MCF 10A (cell line): Measurements from ENCODE around the gene PPM1E. TPM values are rescaled to one million over a fixed set of nuclear protein-coding genes. Genes with fewer than 3 reads are reported as not detected.
"Not testable (repeated sequence)": the region's sequence is repeated elsewhere in the genome, so short reads cannot be mapped to it uniquely, and the experiment has no call there.

Source experiments
- BruUV-seq: library from RNA; stranded (reverse); fragments of 400-500 nt; replicated peaks from 2 replicates; lab custom pipeline; 2021; lab: Mats Ljungman, UMichigan
- CTCF ChIA-PET: fragments of 300-600 bp; sonication (Branson Sonifier 250); formaldehyde crosslinking; extraction: SDS; loops from one replicate; lab custom pipeline; 2021; ENCODE audit warnings: antibody characterized with exemption, inconsistent platforms; lab: Yijun Ruan, JAX
- POLR2A ChIA-PET: fragments of 300-600, 350-650 bp; sonication (Branson Sonifier 250); formaldehyde crosslinking; extraction: SDS; loops from one replicate; lab custom pipeline; 2020; ENCODE audit warnings: antibody characterized with exemption, inconsistent platforms; lab: Yijun Ruan, JAX
- DNase-seq: peaks from one replicate; pipeline ENCODE4 v3.0.0-alpha.2; 2018; ENCODE audit not compliant: unreplicated experiment
- H3K27ac Mint-ChIP-seq: one replicate; pipeline ENCODE4 v1.8.0; 2022; ENCODE audit warnings: mild to moderate bottlenecking, low read depth, mixed read lengths; ENCODE audit not compliant: unreplicated experiment
- H3K27me3 Mint-ChIP-seq: one replicate; pipeline ENCODE4 v1.8.0; 2022; ENCODE audit warnings: mixed read lengths; ENCODE audit not compliant: insufficient read depth, unreplicated experiment
- H3K36me3 Mint-ChIP-seq: one replicate; pipeline ENCODE4 v1.8.0; 2022; ENCODE audit warnings: mild to moderate bottlenecking, moderate library complexity, mixed read lengths; ENCODE audit not compliant: insufficient read depth, unreplicated experiment
- H3K4me1 Mint-ChIP-seq: one replicate; pipeline ENCODE4 v1.8.0; 2022; ENCODE audit warnings: mixed read lengths; ENCODE audit not compliant: insufficient read depth, unreplicated experiment
- H3K4me3 Mint-ChIP-seq: one replicate; pipeline ENCODE4 v1.8.0; 2022; ENCODE audit warnings: mild to moderate bottlenecking, moderate library complexity, mixed read lengths; ENCODE audit not compliant: unreplicated experiment
- H3K9me3 Mint-ChIP-seq: one replicate; pipeline ENCODE4 v1.8.0; 2022; ENCODE audit warnings: mixed read lengths; ENCODE audit not compliant: unreplicated experiment
- CTCF ChIP-seq: fragments of 200-600 bp; IDR thresholded peaks from one replicate; pipeline ENCODE4 v1.8.0; 2022; ENCODE audit warnings: antibody characterized with exemption, mild to moderate bottlenecking; ENCODE audit not compliant: unreplicated experiment
- intact Hi-C: fragments of 100-400 bp; cut with micrococcal nuclease; formaldehyde crosslinking; loops from 2 replicates; pipeline ENCODE4 v1.14.1; 2022
- total RNA-seq: library from RNA; stranded (reverse); gene quantifications from 2 replicates; pipeline ENCODE4 v1.2.3, GENCODE V29; 2022

PPM1E gene
- total RNA-seq, 1 experiment from 2014 or later: 0.65 TPM

- H3K9me3 Mint-ChIP-seq: no peaks in the 10 kb centered on the region
- no peak overlapping the region for H3K4me3 Mint-ChIP-seq
- no peaks in the 10 kb centered on the region for H3K4me1 Mint-ChIP-seq
- H3K36me3 Mint-ChIP-seq: no peaks in the 10 kb centered on the region
- BruUV-seq: TSS peak; percentile 47
- ChIA-PET CTCF (interaction anchor here (0.6 to 0.8 kb wide), 2 partner anchors 24 to 653 kb away, joined by 3 read pairs; no protein-coding TSS in a partner anchor), POLR2A (interaction anchor here (0.6 to 1.0 kb wide), 4 partner anchors 11 to 36 kb away, joined by 3 to 4 read pairs (median 4); no protein-coding TSS in a partner anchor)
- peak; percentile 48 for DNase-seq
- intact Hi-C loops: no loop called here
- H3K27me3 Mint-ChIP-seq: no peaks in the 10 kb centered on the region
- no peak for TF ChIP-seq CTCF
- H3K27ac Mint-ChIP-seq: no peak overlapping the region
Observed at GRCh38 chr17:58786586-58787295, 31.1 kb downstream of the PPM1E start.

GRCh38 chr17:58788199-58788598, 32.5 kb downstream of the PPM1E start:
- Mint-ChIP-seq H3K36me3 (no peaks in the 10 kb centered on the region), H3K4me1 (no peaks in the 10 kb centered on the region), H3K27ac (no peak overlapping the region), H3K9me3 (no peaks in the 10 kb centered on the region), H3K4me3 (no peak overlapping the region), H3K27me3 (no peaks in the 10 kb centered on the region)
- BruUV-seq: no TSS peak
- no peak for TF ChIP-seq CTCF
- ChIA-PET CTCF (no interaction called here), POLR2A (no interaction called here)
- intact Hi-C loops: no loop called here
- DNase-seq: no peak

GRCh38 chr17:58789160-58789559, 33.5 kb downstream of the PPM1E start:
- no TSS peak for BruUV-seq
- no peak for TF ChIP-seq CTCF
- CTCF ChIA-PET: no interaction called here
- no peak overlapping the region for H3K4me3 Mint-ChIP-seq
- no peaks in the 10 kb centered on the region for H3K9me3 Mint-ChIP-seq
- POLR2A ChIA-PET: interaction anchor here (0.6 to 0.8 kb wide), 3 partner anchors 9 to 613 kb away, joined by 3 to 4 read pairs (median 3); no protein-coding TSS in a partner anchor
- DNase-seq: no peak
- H3K4me1 Mint-ChIP-seq: no peaks in the 10 kb centered on the region
- H3K27ac Mint-ChIP-seq: no peak overlapping the region
- intact Hi-C loops: no loop called here
- H3K27me3 Mint-ChIP-seq: no peaks in the 10 kb centered on the region
- no peaks in the 10 kb centered on the region for H3K36me3 Mint-ChIP-seq

GRCh38 chr17:58789831-58790230, 34.2 kb downstream of the PPM1E start:
- Mint-ChIP-seq H3K4me3 (no peak overlapping the region), H3K27me3 (no peaks in the 10 kb centered on the region), H3K4me1 (no peaks in the 10 kb centered on the region), H3K27ac (no peak overlapping the region), H3K9me3 (no peaks in the 10 kb centered on the region), H3K36me3 (no peaks in the 10 kb centered on the region)
- DNase-seq: no peak
- POLR2A ChIA-PET: interaction anchor here (0.6 kb wide), 1 partner anchor 97 kb away, joined by 3 read pairs; the partner anchor contains the start of gene RAD51C
- intact Hi-C loops: no loop called here
- BruUV-seq: no TSS peak
- TF ChIP-seq CTCF: no peak
- CTCF ChIA-PET: interaction anchor here (0.7 kb wide), 1 partner anchor 278 kb away, joined by 3 read pairs; no protein-coding TSS in a partner anchor

- H3K27me3 Mint-ChIP-seq, H3K4me1 Mint-ChIP-seq, BruUV-seq, DNase-seq, CTCF ChIA-PET, H3K4me3 Mint-ChIP-seq, H3K36me3 Mint-ChIP-seq, H3K9me3 Mint-ChIP-seq, intact Hi-C loops, H3K27ac Mint-ChIP-seq: not testable (repeated sequence)
- POLR2A ChIA-PET: interaction anchor here (0.6 kb wide), 1 partner anchor 44 kb away, joined by 4 read pairs; no protein-coding TSS in a partner anchor
Observed at GRCh38 chr17:58794508-58794907, 38.9 kb downstream of the PPM1E start.
